ENCODE measurements around the gene DGKI.

GRCh38 chr7:137867289-137867688, 20.5 kb upstream of the DGKI start:
- TF ChIP-seq CTCF (conservative IDR thresholded peaks at IDR 0.05 in 1 of 2, IDR thresholded peaks at IDR 0.05 in 1 of 2; ENCODE audit: low read depth in 1 of 2, low read length in 2 of 2) (no peak), EZH2 (IDR thresholded peaks at IDR 0.05; ENCODE audit: low read length, missing control alignments) (no peak)
